PC-3 (cell line): Measurements from ENCODE around the gene EIF2B4. TPM values are rescaled to one million over a fixed set of nuclear protein-coding genes. Genes with fewer than 3 reads are reported as not detected.

Experiments
- ATAC-seq: fragments of 200-7000 bp; cut with Tn5 transposase; 2 replicates; pipeline ENCODE4 v1.9.1; 2020; ENCODE audit warnings: mild to moderate bottlenecking, moderate library complexity
- Bru-seq: library from RNA; stranded (reverse); fragments of 400-500 nt; gene quantifications from one replicate; lab custom pipeline; 2021; lab: Mats Ljungman, UMichigan
- BruChase-seq, 2 experiments: library from RNA; stranded (reverse); fragments of 400-500 nt; gene quantifications; one replicate each; lab custom pipeline; 2021; lab: Mats Ljungman, UMichigan
- BruUV-seq: library from RNA; stranded (reverse); fragments of 400-500 nt; replicated peaks from 2 replicates; lab custom pipeline; 2021; lab: Mats Ljungman, UMichigan
- CTCF ChIA-PET: fragments of 300-600 bp; sonication (Branson Sonifier 250); formaldehyde crosslinking; loops from one replicate; lab custom pipeline; 2022; ENCODE audit warnings: antibody characterized with exemption; lab: Charles Lee
- POLR2A ChIA-PET: fragments of 300-600 bp; sonication (Branson Sonifier 250); formaldehyde crosslinking; loops from one replicate; lab custom pipeline; 2022; ENCODE audit warnings: antibody characterized with exemption; ENCODE audit not compliant: unreplicated experiment; lab: Charles Lee
- DNase-seq: peaks from one replicate; pipeline ENCODE4 v3.0.0-alpha.2; 2015
- H2AFZ ChIP-seq: fragments of 300-600 bp; sonication (generic); 2 replicates; pipeline ENCODE4 v1.6.0; 2016; ENCODE audit warnings: antibody characterized with exemption, low read length
- H3F3A ChIP-seq: fragments of 300-600 bp; sonication (generic); one replicate; pipeline ENCODE4 v1.6.0; 2017; ENCODE audit warnings: antibody characterized with exemption, low read length, control low read depth, mild to moderate bottlenecking; ENCODE audit not compliant: unreplicated experiment
- H3K27ac ChIP-seq: fragments of 300-600 bp; sonication (generic); 2 replicates; pipeline ENCODE4 v1.5.1; 2016; ENCODE audit warnings: mild to moderate bottlenecking, low read length
- H3K27me3 ChIP-seq: fragments of 300-600 bp; sonication (generic); 2 replicates; pipeline ENCODE4 v1.6.1; 2016; ENCODE audit warnings: low read length, mixed read lengths
- H3K36me3 ChIP-seq: fragments of 300-600 bp; sonication (generic); 2 replicates; pipeline ENCODE4 v1.6.1; 2016; ENCODE audit warnings: low read depth, mixed run types, low read length, mixed read lengths
- H3K4me1 ChIP-seq: fragments of 300-600 bp; sonication (generic); 2 replicates; pipeline ENCODE4 v1.5.1; 2016; ENCODE audit warnings: low read length; ENCODE audit not compliant: insufficient read depth
- H3K4me2 ChIP-seq: fragments of 300-600 bp; sonication (generic); 2 replicates; pipeline ENCODE4 v1.6.0; 2016; ENCODE audit warnings: low read length
- H3K4me3 ChIP-seq: fragments of 300-600 bp; sonication (generic); 2 replicates; pipeline ENCODE4 v1.5.1; 2016; ENCODE audit warnings: mild to moderate bottlenecking, low read length, mixed read lengths
- H3K79me2 ChIP-seq: fragments of 300-600 bp; sonication (generic); 2 replicates; pipeline ENCODE4 v1.6.1; 2017; ENCODE audit warnings: low read length, mixed read lengths
- H3K9ac ChIP-seq: fragments of 300-600 bp; sonication (generic); 2 replicates; pipeline ENCODE4 v1.6.0; 2016; ENCODE audit warnings: mild to moderate bottlenecking, low read length
- H3K9me2 ChIP-seq: fragments of 300-600 bp; sonication (generic); replicated peaks from 2 replicates; pipeline ENCODE4 v1.6.1; 2016; ENCODE audit warnings: mixed run types, low read length, mixed read lengths
- H3K9me3 ChIP-seq: fragments of 300-600 bp; sonication (generic); 2 replicates; pipeline ENCODE4 v1.6.1; 2016; ENCODE audit warnings: low read length, mixed read lengths
- H4K20me1 ChIP-seq: fragments of 300-600 bp; sonication (generic); 2 replicates; pipeline ENCODE4 v1.6.1; 2016; ENCODE audit warnings: low read length, mixed read lengths
- CTCF ChIP-seq: fragments of 300-600 bp; sonication (generic); conservative IDR thresholded peaks from 2 replicates; pipeline ENCODE4 v1.5.1; 2017; ENCODE audit warnings: antibody characterized with exemption, low read depth, mild to moderate bottlenecking, low read length
- EZH2 ChIP-seq: fragments of 300-600 bp; sonication (generic); IDR thresholded peaks from one replicate; pipeline ENCODE4 v1.6.1; 2017; ENCODE audit warnings: antibody characterized with exemption, mild to moderate bottlenecking, low read length; ENCODE audit not compliant: unreplicated experiment
- EZH2phosphoT487 ChIP-seq: fragments of 300-600 bp; sonication (generic); IDR thresholded peaks from 2 replicates; pipeline ENCODE4 v1.6.1; 2018; ENCODE audit warnings: mild to moderate bottlenecking, antibody characterized with exemption, low read length, borderline replicate concordance
- intact Hi-C: fragments of 100-400 bp; cut with micrococcal nuclease; formaldehyde crosslinking; loops from 2 replicates; pipeline ENCODE4 v1.9.0; 2023
- long read RNA-seq: library from polyadenylated mRNA; unstranded; transcript quantifications from one replicate; pipeline ENCODE4 v2.0.0, GENCODE V29; 2021; ENCODE audit not compliant: unreplicated experiment
- total RNA-seq: library from RNA; depleted of rRNA; stranded (reverse); fragments of >200 nt; gene quantifications from 2 replicates; pipeline ENCODE4 v1.2.3, GENCODE V29; 2014; rRNA removed

The EIF2B4 gene
- total RNA-seq, result 35.8 and 43.9 TPM in 2 replicates
- percentile 81 among the genes with signal in this experiment for Bru-seq, nascent RNA
- BruChase-seq, experiment 1, labeled RNA remaining after a 6-hour chase, result percentile 92 among the genes with signal in this experiment
- percentile 91 among the genes with signal in this experiment for BruChase-seq, experiment 2, labeled RNA remaining after a 2-hour chase
- long read RNA-seq, transcript EIF2B4-205 (13 exons, 1,608 nt), result minor isoform, 31 of 160 reads
- long read RNA-seq, transcript EIF2B4-201 (13 exons, 1,792 nt), result major isoform, 70 of 160 reads
- long read RNA-seq, partial matches to known transcripts, result 19 of 160 reads
- long read RNA-seq, other reads (novel, unspliced or antisense), result 33 of 160 reads

- DNase-seq (peak; percentile 99), ATAC-seq (peak; percentile 92)
- Histone ChIP-seq H3K9me2 (no peaks in the 10 kb centered on the region), H3K4me3 (peak within 1 kb of the TSS; percentile 76), H3K9ac (peak within 1 kb of the TSS; percentile 93), H3K9me3 (no peaks in the 10 kb centered on the region), H3K36me3 (peaks cover 27% of the 10 kb centered on the region), H3F3A (no peaks in the 10 kb centered on the region), H3K27ac (peak within 1 kb of the TSS; percentile 51), H3K4me2 (peak within 1 kb of the TSS; percentile 98), H3K27me3 (no peaks in the 10 kb centered on the region), H4K20me1 (no peaks in the 10 kb centered on the region), H3K4me1 (peaks cover 35% of the 10 kb centered on the region), H3K79me2 (peaks cover 48% of the 10 kb centered on the region), H2AFZ (peak within 1 kb of the TSS; percentile 90)
- TF ChIP-seq EZH2phosphoT487 (no peak), CTCF (peak; percentile 81), EZH2 (no peak)
- intact Hi-C loops, result loop anchor here (1.0 kb wide), 3 partner anchors 14 to 299 kb away; partner anchors contain the start of genes GTF3C2 and OST4
- BruUV-seq, result no TSS peak
- ChIA-PET POLR2A (interaction anchor here (0.6 to 1.0 kb wide), 2 partner anchors 39 to 49 kb away, joined by 3 to 5 read pairs; partner anchors contain the start of gene PPM1G), CTCF (no interaction called here)
Measured at GRCh38 chr2:27370026-27370815, at the start of gene EIF2B4, which contains the start of gene SNX17. TSS of gene EIF2B4 (minus strand) at chr2:27370338. CDS start at chr2:27370314, 24 bp downstream. TSS of gene SNX17 (plus strand) at chr2:27370616. CDS start at chr2:27370744, 128 bp downstream.

GRCh38 chr2:27416151-27416550 lies 46.0 kb upstream of the EIF2B4 start:
- H3K27me3 ChIP-seq, result no peaks in the 10 kb centered on the region
- ChIA-PET CTCF (no interaction called here), POLR2A (no interaction called here)
- no peak overlapping the region for H2AFZ ChIP-seq
- H3K27ac ChIP-seq, result no peak overlapping the region
- BruUV-seq, result no TSS peak
- intact Hi-C loops, result no loop called here
- no peak overlapping the region for H3K9ac ChIP-seq
- DNase-seq, result no peak
- H3K4me1 ChIP-seq, result no peaks in the 10 kb centered on the region
- no peak for ATAC-seq
- H3K36me3 ChIP-seq, result no peaks in the 10 kb centered on the region
- TF ChIP-seq CTCF, result no peak
- TF ChIP-seq EZH2phosphoT487, result no peak
- no peak for TF ChIP-seq EZH2
- H3K4me2 ChIP-seq, result no peak overlapping the region
- no peak overlapping the region for H3K4me3 ChIP-seq
- no peaks in the 10 kb centered on the region for H3K9me2 ChIP-seq
- no peaks in the 10 kb centered on the region for H3K79me2 ChIP-seq
- no peaks in the 10 kb centered on the region for H3K9me3 ChIP-seq
- no peaks in the 10 kb centered on the region for H3F3A ChIP-seq
- no peaks in the 10 kb centered on the region for H4K20me1 ChIP-seq
